SK-N-MC (cell line): ENCODE measurements around the gene NFATC2.

Experiments
- EZH2 ChIP-seq: fragments of 200-600 bp; sonication (generic); IDR thresholded peaks from one replicate; pipeline ENCODE4 v1.6.1; 2017; ENCODE audit warnings: antibody characterized with exemption
- FOXP2 ChIP-seq: optimal IDR thresholded peaks from 2 replicates; pipeline ENCODE3; 2011; ENCODE audit warnings: mild to moderate bottlenecking, moderate library complexity; ENCODE audit not compliant: insufficient read depth; ENCODE audit errors: extremely low read length, control extremely low read depth
- POLR2AphosphoS5 ChIP-seq: IDR thresholded peaks from 2 replicates; pipeline ENCODE4 v1.6.1; 2012; ENCODE audit warnings: mild to moderate bottlenecking, low read depth, low read length, borderline replicate concordance

- no peak for TF ChIP-seq POLR2AphosphoS5
- no peak for TF ChIP-seq FOXP2
- no peak for TF ChIP-seq EZH2
Measured at GRCh38 chr20:51410586-51411325, 131.8 kb downstream of the NFATC2 start.
